SK-N-SH (cell line): Measurements from ENCODE around the gene TTC38. TPM values are rescaled to one million over a fixed set of nuclear protein-coding genes. Genes with fewer than 3 reads are reported as not detected.

Experiments used
- CTCF ChIA-PET: fragments of 300-600, 350-600 bp; formaldehyde crosslinking; extraction: SDS; loops from one replicate; lab custom pipeline; 2021; lab: Yijun Ruan, JAX
- POLR2A ChIA-PET: fragments of 350-600 bp; sonication (Branson Sonifier 250); formaldehyde crosslinking; extraction: SDS; loops from one replicate; lab custom pipeline; 2020; ENCODE audit warnings: antibody characterized with exemption, inconsistent platforms; lab: Yijun Ruan, JAX
- DNase-seq: peaks from one replicate; pipeline ENCODE4 v3.0.0; 2012
- H2AFZ ChIP-seq: fragments of 200-600 bp; sonication (generic); 2 replicates; pipeline ENCODE4 v1.8.1; 2016; ENCODE audit warnings: antibody characterized with exemption, mild to moderate bottlenecking, low read depth
- H3F3A ChIP-seq: fragments of 200-600 bp; sonication (generic); replicated peaks from 2 replicates; pipeline ENCODE3; 2016; ENCODE audit warnings: antibody characterized with exemption, mild to moderate bottlenecking; ENCODE audit not compliant: insufficient read depth
- H3K27ac ChIP-seq, 2 experiments: fragments of 200-500 bp in 1 of 2; fragments of 200-600 bp in 1 of 2; sonication (Bioruptor generic) in 1 of 2; sonication (generic), shearing (Covaris generic) in 1 of 2; 2 replicates each; pipeline versions ENCODE4 v1.5.1 to v1.6.1; 2014 to 2016; ENCODE audit warnings: low read depth in 2 of 2, inconsistent platforms in 1 of 2, low read length in 1 of 2, mild to moderate bottlenecking in 1 of 2, mixed read lengths in 1 of 2
- H3K27me3 ChIP-seq: fragments of 200-600 bp; sonication (generic), shearing (Covaris generic); 2 replicates; pipeline ENCODE4 v1.6.1; 2016; ENCODE audit warnings: mixed run types; ENCODE audit not compliant: insufficient read depth
- H3K36me3 ChIP-seq, 2 experiments: fragments of 200-500 bp in 1 of 2; fragments of 200-600 bp in 1 of 2; sonication (Bioruptor generic) in 1 of 2; sonication (generic) in 1 of 2; replicated peaks in 1 of 2; 2 replicates each; pipeline versions ENCODE3 to v1.5.1; 2014 to 2016; ENCODE audit warnings: low read length in 1 of 2, mild to moderate bottlenecking in 1 of 2; ENCODE audit not compliant: insufficient read depth in 2 of 2, control insufficient read depth in 1 of 2
- H3K4me1 ChIP-seq, 2 experiments: fragments of 200-500 bp in 1 of 2; fragments of 200-600 bp in 1 of 2; sonication (Bioruptor generic) in 1 of 2; sonication (generic), shearing (Covaris generic) in 1 of 2; 2 replicates each; pipeline versions ENCODE4 v1.5.1 to v1.6.1; 2014 to 2016; ENCODE audit warnings: low read depth in 1 of 2, low read length in 1 of 2, mixed run types in 1 of 2; ENCODE audit not compliant: insufficient read depth in 2 of 2, control insufficient read depth in 1 of 2
- H3K4me2 ChIP-seq: fragments of 200-600 bp; sonication (generic), shearing (Covaris generic); 2 replicates; pipeline ENCODE4 v1.6.1; 2017; ENCODE audit warnings: mixed run types
- H3K4me3 ChIP-seq, 2 experiments: fragments of 200-500 bp in 1 of 2; fragments of 200-600 bp in 1 of 2; sonication (Bioruptor generic) in 1 of 2; sonication (generic), shearing (Covaris generic) in 1 of 2; 2 replicates each; pipeline versions ENCODE4 v1.5.1 to v1.8.1; 2014 to 2016; ENCODE audit warnings: low read depth in 2 of 2, inconsistent platforms in 1 of 2, low read length in 1 of 2, mild to moderate bottlenecking in 1 of 2, mixed read lengths in 1 of 2, moderate library complexity in 1 of 2
- H3K79me2 ChIP-seq: fragments of 200-600 bp; sonication (generic); 2 replicates; pipeline ENCODE4 v1.8.1; 2017; ENCODE audit warnings: mild to moderate bottlenecking; ENCODE audit not compliant: insufficient read depth
- H3K9ac ChIP-seq: fragments of 200-600 bp; sonication (generic); 2 replicates; pipeline ENCODE4 v1.6.1; 2017; ENCODE audit warnings: mixed run types
- H3K9me2 ChIP-seq: fragments of 200-600 bp; sonication (generic); 2 replicates; pipeline ENCODE4 v1.6.1; 2017; ENCODE audit warnings: mixed run types
- H3K9me3 ChIP-seq: fragments of 200-600 bp; sonication (generic); 2 replicates; pipeline ENCODE4 v1.6.1; 2017; ENCODE audit warnings: mixed run types, mild to moderate bottlenecking, moderate library complexity
- H4K20me1 ChIP-seq: fragments of 200-600 bp; sonication (generic); 2 replicates; pipeline ENCODE4 v1.6.1; 2017; ENCODE audit warnings: mild to moderate bottlenecking, mixed run types; ENCODE audit not compliant: insufficient read depth
- CHD2 ChIP-seq: fragments of 150-350 bp; IDR thresholded peaks from 2 replicates; pipeline ENCODE4 v1.6.1; 2018; ENCODE audit warnings: low read length; ENCODE audit not compliant: partially characterized antibody
- ELF1 ChIP-seq: IDR thresholded peaks from 2 replicates; pipeline ENCODE4 v1.4.0; 2012
- EP300 ChIP-seq, 2 experiments: IDR thresholded peaks; 2 replicates each; pipeline versions ENCODE4 v1.4.0 to v1.6.1; 2012; ENCODE audit warnings: borderline replicate concordance in 1 of 2, low read depth in 1 of 2, low read length in 1 of 2
- FOSL2 ChIP-seq: IDR thresholded peaks from 2 replicates; pipeline ENCODE4 v1.4.0; 2012; ENCODE audit warnings: low read depth, mild to moderate bottlenecking, moderate library complexity, borderline replicate concordance
- FOXJ3 ChIP-seq: sonication (generic); formaldehyde crosslinking; IDR thresholded peaks from 2 replicates; pipeline ENCODE4 v1.5.1; 2020; ENCODE audit warnings: mild to moderate bottlenecking, missing genetic modification reagents
- FOXM1 ChIP-seq: IDR thresholded peaks from 2 replicates; pipeline ENCODE4 v1.4.0; 2012; ENCODE audit warnings: low read depth, mild to moderate bottlenecking
- GABPA ChIP-seq: IDR thresholded peaks from 2 replicates; pipeline ENCODE4 v1.4.0; 2012; ENCODE audit warnings: low read depth, mild to moderate bottlenecking
- GATA2 ChIP-seq: sonication (generic); formaldehyde crosslinking; IDR thresholded peaks from 2 replicates; pipeline ENCODE4 v1.5.0; 2020; ENCODE audit warnings: mild to moderate bottlenecking, missing genetic modification reagents
- MXI1 ChIP-seq: IDR thresholded peaks from 2 replicates; pipeline ENCODE4 v1.6.1; 2012; ENCODE audit warnings: mild to moderate bottlenecking, low read depth, low read length, improper control_type of control experiment
- RAD21 ChIP-seq: IDR thresholded peaks from 2 replicates; pipeline ENCODE4 v1.6.1; 2012; ENCODE audit warnings: mild to moderate bottlenecking, low read length
- SIN3A ChIP-seq: IDR thresholded peaks from 2 replicates; pipeline ENCODE4 v1.6.1; 2012; ENCODE audit warnings: low read depth, mild to moderate bottlenecking, low read length, moderate library complexity, borderline replicate concordance
- YY1 ChIP-seq: IDR thresholded peaks from 2 replicates; pipeline ENCODE4 v1.4.0; 2012; ENCODE audit warnings: low read depth, mild to moderate bottlenecking
- WGBS: methylation state at CpG from one replicate; pipeline ENCODE4 v1.1.6; 2017; ENCODE audit warnings: low lambda C conversion rate; 5-methylcytosine and 5-hydroxymethylcytosine counted together
- polyA plus RNA-seq, 3 experiments: library from polyadenylated mRNA; depleted of rRNA; stranded (reverse); fragments of >200 nt; gene quantifications; 2 replicates each; pipeline ENCODE4 v1.2.3, GENCODE V29; 2012
- TF ChIP-seq, protein P1 (sequence below): fragments of 200-600 bp; sonication (generic); IDR thresholded peaks from 2 replicates; pipeline ENCODE4 v1.6.1; 2017; ENCODE audit warnings: antibody characterized with exemption, mild to moderate bottlenecking, moderate library complexity
- TF ChIP-seq, protein P2 (sequence below): IDR thresholded peaks from 2 replicates; pipeline ENCODE4 v1.4.0; 2012; ENCODE audit warnings: low read depth, borderline replicate concordance
- TF ChIP-seq, protein P3 (sequence below): fragments of 150-350 bp; IDR thresholded peaks from 2 replicates; pipeline ENCODE4 v1.6.1; 2016; ENCODE audit warnings: mild to moderate bottlenecking, low read depth, low read length
- TF ChIP-seq, protein P4 (sequence below): IDR thresholded peaks from 2 replicates; pipeline ENCODE4; 2012
- TF ChIP-seq, protein P5 (sequence below): IDR thresholded peaks from 2 replicates; pipeline ENCODE4 v1.4.0; 2012; ENCODE audit warnings: low read depth
- TF ChIP-seq, protein P6 (sequence below): IDR thresholded peaks from 2 replicates; pipeline ENCODE4 v1.4.0; 2012; ENCODE audit warnings: low read depth, borderline replicate concordance

Gene TTC38
- polyA plus RNA-seq, 1 of the 3 experiments (the other 2 are of a cell fraction): 24.0 TPM

DNA sequence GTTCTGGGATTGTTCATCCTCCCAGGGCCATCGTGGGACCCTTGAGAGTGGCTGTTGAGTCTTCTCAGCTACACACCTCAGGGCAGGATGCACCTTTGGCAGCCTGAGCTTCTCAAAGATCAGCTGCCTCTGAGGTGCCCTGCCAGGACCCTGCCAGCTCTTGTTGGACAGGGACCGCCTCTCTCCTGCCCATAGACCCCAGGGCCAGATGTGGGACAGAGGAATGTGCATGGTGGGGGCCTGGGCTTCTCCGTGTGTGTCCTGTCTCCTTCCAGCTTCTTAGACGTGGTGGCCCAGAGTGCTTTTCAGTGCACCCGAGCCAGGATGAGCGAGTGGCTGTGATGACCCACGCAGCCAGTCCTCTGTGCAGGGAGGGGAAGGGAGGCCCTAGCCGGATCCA lies 61.8 kb downstream of the TTC38 start:
- TF ChIP-seq, protein P1, sequence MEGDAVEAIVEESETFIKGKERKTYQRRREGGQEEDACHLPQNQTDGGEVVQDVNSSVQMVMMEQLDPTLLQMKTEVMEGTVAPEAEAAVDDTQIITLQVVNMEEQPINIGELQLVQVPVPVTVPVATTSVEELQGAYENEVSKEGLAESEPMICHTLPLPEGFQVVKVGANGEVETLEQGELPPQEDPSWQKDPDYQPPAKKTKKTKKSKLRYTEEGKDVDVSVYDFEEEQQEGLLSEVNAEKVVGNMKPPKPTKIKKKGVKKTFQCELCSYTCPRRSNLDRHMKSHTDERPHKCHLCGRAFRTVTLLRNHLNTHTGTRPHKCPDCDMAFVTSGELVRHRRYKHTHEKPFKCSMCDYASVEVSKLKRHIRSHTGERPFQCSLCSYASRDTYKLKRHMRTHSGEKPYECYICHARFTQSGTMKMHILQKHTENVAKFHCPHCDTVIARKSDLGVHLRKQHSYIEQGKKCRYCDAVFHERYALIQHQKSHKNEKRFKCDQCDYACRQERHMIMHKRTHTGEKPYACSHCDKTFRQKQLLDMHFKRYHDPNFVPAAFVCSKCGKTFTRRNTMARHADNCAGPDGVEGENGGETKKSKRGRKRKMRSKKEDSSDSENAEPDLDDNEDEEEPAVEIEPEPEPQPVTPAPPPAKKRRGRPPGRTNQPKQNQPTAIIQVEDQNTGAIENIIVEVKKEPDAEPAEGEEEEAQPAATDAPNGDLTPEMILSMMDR: no peak
- TF ChIP-seq EP300 (IDR thresholded peaks at IDR 0.05; ENCODE audit: borderline replicate concordance in 1 of 2, low read depth in 1 of 2, low read length in 1 of 2) (no peak), RAD21 (no peak), SIN3A (no peak), YY1 (no peak), FOSL2 (no peak), GATA2 (CRISPR knock-in tag) (no peak), ELF1 (no peak), CHD2 (no peak)
- TF ChIP-seq, protein P2, sequence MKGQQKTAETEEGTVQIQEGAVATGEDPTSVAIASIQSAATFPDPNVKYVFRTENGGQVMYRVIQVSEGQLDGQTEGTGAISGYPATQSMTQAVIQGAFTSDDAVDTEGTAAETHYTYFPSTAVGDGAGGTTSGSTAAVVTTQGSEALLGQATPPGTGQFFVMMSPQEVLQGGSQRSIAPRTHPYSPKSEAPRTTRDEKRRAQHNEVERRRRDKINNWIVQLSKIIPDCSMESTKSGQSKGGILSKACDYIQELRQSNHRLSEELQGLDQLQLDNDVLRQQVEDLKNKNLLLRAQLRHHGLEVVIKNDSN: no peak
- TF ChIP-seq, protein P3, sequence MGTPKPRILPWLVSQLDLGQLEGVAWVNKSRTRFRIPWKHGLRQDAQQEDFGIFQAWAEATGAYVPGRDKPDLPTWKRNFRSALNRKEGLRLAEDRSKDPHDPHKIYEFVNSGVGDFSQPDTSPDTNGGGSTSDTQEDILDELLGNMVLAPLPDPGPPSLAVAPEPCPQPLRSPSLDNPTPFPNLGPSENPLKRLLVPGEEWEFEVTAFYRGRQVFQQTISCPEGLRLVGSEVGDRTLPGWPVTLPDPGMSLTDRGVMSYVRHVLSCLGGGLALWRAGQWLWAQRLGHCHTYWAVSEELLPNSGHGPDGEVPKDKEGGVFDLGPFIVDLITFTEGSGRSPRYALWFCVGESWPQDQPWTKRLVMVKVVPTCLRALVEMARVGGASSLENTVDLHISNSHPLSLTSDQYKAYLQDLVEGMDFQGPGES: no peak
- TF ChIP-seq, all 33 proteins: peak for 0
- ChIA-PET CTCF (interaction anchor here (0.7 to 2.4 kb wide), 3 partner anchors 25 to 208 kb away, joined by 3 to 11 read pairs (median 5); no protein-coding TSS in a partner anchor), POLR2A (no interaction called here)
- H3K36me3 ChIP-seq: peaks cover 5 to 42% of the 10 kb centered on the region in 2 experiments
- H3K4me3 ChIP-seq: no peak overlapping the region
- no peaks in the 10 kb centered on the region for H3K9me3 ChIP-seq
- H2AFZ ChIP-seq: no peak overlapping the region
- no peak for DNase-seq
- no peaks in the 10 kb centered on the region for H3K9me2 ChIP-seq
- no peak overlapping the region for H3K27ac ChIP-seq
- WGBS: 95% methylated on average over 3 of the region's 8 CpGs
- peaks cover 14% of the 10 kb centered on the region for H3F3A ChIP-seq
- H3K4me1 ChIP-seq: no peaks in the 10 kb centered on the region; a peak in 1 of 4 replicates
- H3K27me3 ChIP-seq: no peaks in the 10 kb centered on the region
- no peaks in the 10 kb centered on the region for H4K20me1 ChIP-seq
- no peak overlapping the region for H3K4me2 ChIP-seq
- no peak overlapping the region for H3K9ac ChIP-seq
- no peaks in the 10 kb centered on the region for H3K79me2 ChIP-seq

DNA sequence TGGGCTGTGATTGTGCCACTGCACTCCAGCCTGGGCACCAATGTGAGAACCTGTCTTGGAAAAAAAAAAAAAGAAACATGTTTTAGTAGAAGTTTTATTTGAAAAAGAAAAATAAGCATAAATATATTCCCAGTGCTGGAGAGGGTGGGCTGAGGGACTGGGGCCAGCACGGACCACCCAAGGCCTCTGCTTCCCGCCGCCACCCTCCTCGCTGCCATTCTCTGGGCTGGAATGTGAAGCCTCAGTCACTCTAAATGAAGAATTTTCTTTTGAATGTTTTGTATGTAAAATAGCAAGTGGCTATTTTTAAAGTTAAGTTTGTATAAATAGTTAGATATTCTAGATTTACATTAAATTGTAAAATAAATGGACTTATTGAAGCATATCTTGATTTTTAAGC lies 62.6 kb downstream of the TTC38 start:
- DNase-seq: no peak
- Histone ChIP-seq H2AFZ (no peak overlapping the region), H3K4me3 (no peak overlapping the region), H3K4me2 (no peak overlapping the region), H3K4me1 (peaks cover 0 to 3% of the 10 kb centered on the region in 2 experiments; a peak in 1 of 4 replicates), H3K36me3 (peaks cover 5 to 42% of the 10 kb centered on the region in 2 experiments), H3K79me2 (no peaks in the 10 kb centered on the region), H3K9ac (no peak overlapping the region), H3K9me3 (no peaks in the 10 kb centered on the region), H3F3A (peaks cover 18% of the 10 kb centered on the region), H3K27me3 (no peaks in the 10 kb centered on the region), H4K20me1 (no peaks in the 10 kb centered on the region), H3K27ac (no peak overlapping the region), H3K9me2 (no peaks in the 10 kb centered on the region)
- 100% methylated on average over 4 of the region's 4 CpGs for WGBS
- ChIA-PET POLR2A (interaction anchor here (0.5 kb wide), 1 partner anchor 34 kb away, joined by 3 read pairs; the partner anchor contains the start of gene GTSE1), CTCF (interaction anchor here (0.6 to 2.4 kb wide), 4 partner anchors 24 to 231 kb away, joined by 3 to 11 read pairs (median 4); no protein-coding TSS in a partner anchor)
- TF ChIP-seq GABPA (no peak), ELF1 (no peak), YY1 (no peak), CHD2 (no peak), FOXJ3 (CRISPR knock-in tag) (no peak), FOSL2 (no peak), FOXM1 (no peak), MXI1 (no peak)
- TF ChIP-seq, protein P4, sequence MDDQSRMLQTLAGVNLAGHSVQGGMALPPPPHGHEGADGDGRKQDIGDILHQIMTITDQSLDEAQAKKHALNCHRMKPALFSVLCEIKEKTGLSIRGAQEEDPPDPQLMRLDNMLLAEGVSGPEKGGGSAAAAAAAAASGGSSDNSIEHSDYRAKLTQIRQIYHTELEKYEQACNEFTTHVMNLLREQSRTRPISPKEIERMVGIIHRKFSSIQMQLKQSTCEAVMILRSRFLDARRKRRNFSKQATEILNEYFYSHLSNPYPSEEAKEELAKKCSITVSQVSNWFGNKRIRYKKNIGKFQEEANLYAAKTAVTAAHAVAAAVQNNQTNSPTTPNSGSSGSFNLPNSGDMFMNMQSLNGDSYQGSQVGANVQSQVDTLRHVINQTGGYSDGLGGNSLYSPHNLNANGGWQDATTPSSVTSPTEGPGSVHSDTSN: no peak
- TF ChIP-seq, protein P5, sequence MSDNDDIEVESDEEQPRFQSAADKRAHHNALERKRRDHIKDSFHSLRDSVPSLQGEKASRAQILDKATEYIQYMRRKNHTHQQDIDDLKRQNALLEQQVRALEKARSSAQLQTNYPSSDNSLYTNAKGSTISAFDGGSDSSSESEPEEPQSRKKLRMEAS: no peak
- TF ChIP-seq, protein P6, sequence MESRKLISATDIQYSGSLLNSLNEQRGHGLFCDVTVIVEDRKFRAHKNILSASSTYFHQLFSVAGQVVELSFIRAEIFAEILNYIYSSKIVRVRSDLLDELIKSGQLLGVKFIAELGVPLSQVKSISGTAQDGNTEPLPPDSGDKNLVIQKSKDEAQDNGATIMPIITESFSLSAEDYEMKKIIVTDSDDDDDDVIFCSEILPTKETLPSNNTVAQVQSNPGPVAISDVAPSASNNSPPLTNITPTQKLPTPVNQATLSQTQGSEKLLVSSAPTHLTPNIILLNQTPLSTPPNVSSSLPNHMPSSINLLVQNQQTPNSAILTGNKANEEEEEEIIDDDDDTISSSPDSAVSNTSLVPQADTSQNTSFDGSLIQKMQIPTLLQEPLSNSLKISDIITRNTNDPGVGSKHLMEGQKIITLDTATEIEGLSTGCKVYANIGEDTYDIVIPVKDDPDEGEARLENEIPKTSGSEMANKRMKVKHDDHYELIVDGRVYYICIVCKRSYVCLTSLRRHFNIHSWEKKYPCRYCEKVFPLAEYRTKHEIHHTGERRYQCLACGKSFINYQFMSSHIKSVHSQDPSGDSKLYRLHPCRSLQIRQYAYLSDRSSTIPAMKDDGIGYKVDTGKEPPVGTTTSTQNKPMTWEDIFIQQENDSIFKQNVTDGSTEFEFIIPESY: no peak
- TF ChIP-seq, protein P2: no peak
